ENCODE results near the gene CNTN1. TPM values are rescaled to one million over a fixed set of nuclear protein-coding genes. Genes with fewer than 3 reads are reported as not detected.

The CNTN1 gene
- total RNA-seq, 1 donor from 2014 or later: 0.46 TPM

GRCh38 chr12:41089438-41089837 lies 397.2 kb downstream of the CNTN1 start:
- no peak overlapping the region for H3K27ac Mint-ChIP-seq (ENCODE audit: unreplicated experiment)

GRCh38 chr12:41092115-41092514 lies 399.9 kb downstream of the CNTN1 start:
- Mint-ChIP-seq H3K4me3 (ENCODE audit: unreplicated experiment) (no peak overlapping the region), H3K36me3 (ENCODE audit: low read depth, unreplicated experiment) (peaks cover 4% of the 10 kb centered on the region), H3K4me1 (ENCODE audit: unreplicated experiment) (no peaks in the 10 kb centered on the region), H3K27me3 (ENCODE audit: unreplicated experiment) (peaks cover 5% of the 10 kb centered on the region), H3K27ac (ENCODE audit: unreplicated experiment) (no peak overlapping the region), H3K9me3 (ENCODE audit: unreplicated experiment) (peaks cover 5% of the 10 kb centered on the region)
- no peak for DNase-seq (ENCODE audit: low spot score)
- TF ChIP-seq CTCF (IDR thresholded peaks at IDR 0.05; ENCODE audit: unreplicated experiment): no peak

More at GRCh38 chr12:41089438-41089837, 397.2 kb downstream of the CNTN1 start:
- DNase-seq (ENCODE audit: low spot score): no peak
- Mint-ChIP-seq H3K9me3 (ENCODE audit: unreplicated experiment) (peaks cover 5% of the 10 kb centered on the region), H3K36me3 (ENCODE audit: low read depth, unreplicated experiment) (peaks cover 4% of the 10 kb centered on the region), H3K27me3 (ENCODE audit: unreplicated experiment) (peaks cover 6% of the 10 kb centered on the region), H3K4me1 (ENCODE audit: unreplicated experiment) (no peaks in the 10 kb centered on the region), H3K4me3 (ENCODE audit: unreplicated experiment) (no peak overlapping the region)
- TF ChIP-seq CTCF (IDR thresholded peaks at IDR 0.05; ENCODE audit: unreplicated experiment): no peak

DNA sequence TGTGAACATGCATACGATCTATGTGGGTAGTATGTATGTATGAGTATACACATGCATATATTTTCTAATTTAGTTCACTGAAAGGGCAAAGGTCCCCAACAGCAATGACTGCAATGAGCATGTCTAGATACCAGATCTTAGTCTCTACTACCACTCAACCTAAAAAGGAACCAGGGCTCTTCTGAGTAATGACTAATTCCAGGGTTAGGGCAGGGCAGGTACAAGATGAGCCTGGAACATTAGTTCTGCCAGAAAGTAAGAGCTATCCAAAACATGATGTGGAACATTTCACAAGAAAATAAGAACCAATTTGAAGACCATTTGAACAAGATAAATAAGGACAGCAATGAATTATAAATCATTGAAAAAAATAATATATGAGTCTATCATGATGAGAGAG lies 404.6 kb downstream of the CNTN1 start:
- no peaks in the 10 kb centered on the region for H3K4me1 Mint-ChIP-seq (ENCODE audit: unreplicated experiment)
- no peak overlapping the region for H3K27ac Mint-ChIP-seq (ENCODE audit: unreplicated experiment)
- H3K27me3 Mint-ChIP-seq (ENCODE audit: unreplicated experiment): peaks cover 1% of the 10 kb centered on the region
- H3K36me3 Mint-ChIP-seq (ENCODE audit: low read depth, unreplicated experiment): no peaks in the 10 kb centered on the region
- no peaks in the 10 kb centered on the region for H3K9me3 Mint-ChIP-seq (ENCODE audit: unreplicated experiment)
- TF ChIP-seq CTCF (IDR thresholded peaks at IDR 0.05; ENCODE audit: unreplicated experiment): no peak
- no peak for DNase-seq (ENCODE audit: low spot score)
- H3K4me3 Mint-ChIP-seq (ENCODE audit: unreplicated experiment): no peak overlapping the region

GRCh38 chr12:41100572-41100971 lies 408.3 kb downstream of the CNTN1 start:
- no peaks in the 10 kb centered on the region for H3K36me3 Mint-ChIP-seq (ENCODE audit: low read depth, unreplicated experiment)
- no peak for TF ChIP-seq CTCF (IDR thresholded peaks at IDR 0.05; ENCODE audit: unreplicated experiment)
- no peaks in the 10 kb centered on the region for H3K27me3 Mint-ChIP-seq (ENCODE audit: unreplicated experiment)
- peak; percentile 19 for DNase-seq (ENCODE audit: low spot score)
- H3K27ac Mint-ChIP-seq (ENCODE audit: unreplicated experiment): no peak overlapping the region
- no peaks in the 10 kb centered on the region for H3K4me1 Mint-ChIP-seq (ENCODE audit: unreplicated experiment)
- H3K4me3 Mint-ChIP-seq (ENCODE audit: unreplicated experiment): no peak overlapping the region
- H3K9me3 Mint-ChIP-seq (ENCODE audit: unreplicated experiment): no peaks in the 10 kb centered on the region

GRCh38 chr12:41101806-41102205 lies 409.6 kb downstream of the CNTN1 start:
- Mint-ChIP-seq H3K4me1 (ENCODE audit: unreplicated experiment) (no peaks in the 10 kb centered on the region), H3K27ac (ENCODE audit: unreplicated experiment) (no peak overlapping the region), H3K36me3 (ENCODE audit: low read depth, unreplicated experiment) (no peaks in the 10 kb centered on the region), H3K4me3 (ENCODE audit: unreplicated experiment) (no peak overlapping the region), H3K9me3 (ENCODE audit: unreplicated experiment) (no peaks in the 10 kb centered on the region), H3K27me3 (ENCODE audit: unreplicated experiment) (no peaks in the 10 kb centered on the region)
- no peak for TF ChIP-seq CTCF (IDR thresholded peaks at IDR 0.05; ENCODE audit: unreplicated experiment)
- no peak for DNase-seq (ENCODE audit: low spot score)

Measured in endothelial cell (in vitro differentiated cells).